Endothelial cell of umbilical vein (primary cell): Measurements from ENCODE around the gene RAB1A. TPM values are rescaled to one million over a fixed set of nuclear protein-coding genes. Genes with fewer than 3 reads are reported as not detected.

Experiments
- BruUV-seq: library from RNA; stranded (reverse); fragments of 400-500 nt; replicated peaks from 2 replicates; lab custom pipeline; 2021; lab: Mats Ljungman, UMichigan
- CTCF ChIA-PET: fragments of 300-600, 350-600 bp; sonication (Branson Sonifier 250); formaldehyde crosslinking; loops from one replicate; lab custom pipeline; 2021; ENCODE audit warnings: antibody characterized with exemption, inconsistent platforms; lab: Charles Lee
- POLR2A ChIA-PET: fragments of 300-600, 350-600 bp; sonication (Branson Sonifier 250); formaldehyde crosslinking; loops from one replicate; lab custom pipeline; 2021; ENCODE audit warnings: antibody characterized with exemption, inconsistent platforms; lab: Charles Lee
- DNase-seq: peaks from one replicate; pipeline ENCODE4 v3.0.0-alpha.2; 2011; ENCODE audit warnings: low read depth, low spot score
- FAIRE-seq: peaks from 2 replicates; lab custom pipeline; 2011; peaks lifted over from hg19 to GRCh38; lab: Jason Lieb, UNC
- H2AFZ ChIP-seq: 2 replicates; pipeline ENCODE4 v1.6.0; 2012; ENCODE audit warnings: low read depth, low read length, control low read depth, inconsistent platforms
- H3K27ac ChIP-seq: 2 replicates; pipeline ENCODE4 v1.5.1; 2011; ENCODE audit warnings: low read depth, mild to moderate bottlenecking, control low read depth, low read length, moderate library complexity; ENCODE audit not compliant: insufficient read depth
- H3K27me3 ChIP-seq, 2 experiments: 2 replicates each; pipeline versions ENCODE4 v1.6.0 to v1.6.1; 2011; ENCODE audit warnings: low read length in 2 of 2, mixed read lengths in 1 of 2; ENCODE audit not compliant: control insufficient read depth in 2 of 2, insufficient read depth in 2 of 2
- H3K36me3 ChIP-seq, 2 experiments: 2 replicates in 1 of 2; 3 replicates in 1 of 2; pipeline ENCODE4 v1.5.1; 2011; ENCODE audit warnings: low read length in 2 of 2, mild to moderate bottlenecking in 1 of 2, moderate library complexity in 1 of 2; ENCODE audit not compliant: control insufficient read depth in 2 of 2, insufficient read depth in 2 of 2; ENCODE audit errors: extremely low read depth in 1 of 2
- H3K4me1 ChIP-seq: 3 replicates; pipeline ENCODE4 v1.5.1; 2011; ENCODE audit warnings: mild to moderate bottlenecking, low read length; ENCODE audit not compliant: control insufficient read depth, insufficient read depth; ENCODE audit errors: extremely low read depth
- H3K4me2 ChIP-seq: 2 replicates; pipeline ENCODE4 v1.6.1; 2011; ENCODE audit warnings: low read length, control low read depth, mixed read lengths; ENCODE audit not compliant: insufficient read depth
- H3K4me3 ChIP-seq, 3 experiments: fragments of 200-600 bp in 1 of 3; sonication (generic), shearing (Covaris generic) in 1 of 3; replicated peaks in 1 of 3; 2 replicates each; pipeline ENCODE4 v1.5.1; 2011 to 2016; ENCODE audit warnings: control low read depth in 3 of 3, low read length in 3 of 3, mild to moderate bottlenecking in 2 of 3, inconsistent platforms in 1 of 3, low read depth in 1 of 3, moderate library complexity in 1 of 3; ENCODE audit not compliant: insufficient read depth in 1 of 3
- H3K79me2 ChIP-seq: 2 replicates; pipeline ENCODE4 v1.6.0; 2012; ENCODE audit warnings: low read length, inconsistent platforms; ENCODE audit not compliant: control insufficient read depth, insufficient read depth
- H3K9ac ChIP-seq: replicated peaks from 2 replicates; pipeline ENCODE3; 2011; ENCODE audit warnings: low read length, control low read depth; ENCODE audit not compliant: insufficient read depth; ENCODE audit errors: extremely low read depth
- H3K9me1 ChIP-seq: replicated peaks from 3 replicates; pipeline ENCODE4 v1.6.0; 2011; ENCODE audit warnings: mild to moderate bottlenecking, low read length; ENCODE audit not compliant: control insufficient read depth, insufficient read depth; ENCODE audit errors: extremely low read depth
- H3K9me3 ChIP-seq: replicated peaks from 2 replicates; pipeline ENCODE4 v1.5.1; 2012; ENCODE audit warnings: low read length, inconsistent platforms; ENCODE audit not compliant: control insufficient read depth, insufficient read depth
- H4K20me1 ChIP-seq: replicated peaks from 2 replicates; pipeline ENCODE3; 2011; ENCODE audit warnings: mild to moderate bottlenecking, low read length; ENCODE audit not compliant: control insufficient read depth, insufficient read depth; ENCODE audit errors: extremely low read depth
- EZH2 ChIP-seq: IDR thresholded peaks from 2 replicates; pipeline ENCODE4 v1.6.1; 2012; ENCODE audit warnings: borderline replicate concordance, low read depth, mild to moderate bottlenecking, moderate library complexity, low read length, inconsistent platforms; ENCODE audit not compliant: severe bottlenecking
- FOS ChIP-seq: IDR thresholded peaks from 2 replicates; pipeline ENCODE4 v1.6.1; 2011; ENCODE audit warnings: mild to moderate bottlenecking, low read length, moderate library complexity, borderline replicate concordance; ENCODE audit not compliant: insufficient read depth
- GATA2 ChIP-seq: IDR thresholded peaks from 2 replicates; pipeline ENCODE4 v1.7.0; 2011; ENCODE audit warnings: low read depth, mild to moderate bottlenecking, moderate library complexity, mixed read lengths, low read length; ENCODE audit not compliant: insufficient read length, insufficient read depth
- JUN ChIP-seq: IDR thresholded peaks from 2 replicates; pipeline ENCODE4 v1.6.1; 2011; ENCODE audit warnings: borderline replicate concordance, low read depth; ENCODE audit not compliant: insufficient read length, insufficient read depth
- MYC ChIP-seq: IDR thresholded peaks from one replicate; pipeline ENCODE4 v1.6.1; 2011; ENCODE audit warnings: mild to moderate bottlenecking, low read depth, low read length
- POLR2A ChIP-seq: IDR thresholded peaks from 2 replicates; pipeline ENCODE4 v1.6.1; 2012; ENCODE audit warnings: low read depth, mild to moderate bottlenecking, control low read depth, low read length
- POLR2AphosphoS5 ChIP-seq: IDR thresholded peaks from 2 replicates; pipeline ENCODE4 v1.6.1; 2012; ENCODE audit warnings: low read depth, mild to moderate bottlenecking, control low read depth, low read length, moderate library complexity; ENCODE audit not compliant: insufficient read depth
- dilution Hi-C: fragments of 300-500 bp; cut with MboI; formaldehyde crosslinking; loops from one replicate; pipeline ENCODE4 v1.15.0; 2019; ENCODE audit warnings: low sequenced_read_pairs; ENCODE audit not compliant: extremely low pct_ligation_motif_present
- intact Hi-C: fragments of 100-400 bp; cut with micrococcal nuclease; formaldehyde crosslinking; loops from one replicate; pipeline ENCODE4 v1.10.0; 2022
- polyA plus RNA-seq, 4 experiments: library from polyadenylated mRNA; depleted of rRNA in 3 of 4; stranded (reverse) in 3 of 4; unstranded in 1 of 4; fragments of >200 nt; gene quantifications; 2 replicates each; pipeline versions ENCODE4 v1.2.1 to v1.2.3, GENCODE V29; 2011 to 2012; ENCODE audit warnings: missing spikeins in 1 of 4
- total RNA-seq: library from RNA; stranded (reverse); gene quantifications from 2 replicates; pipeline ENCODE4 v1.2.3, GENCODE V29; 2021
- TF ChIP-seq, protein P1 (sequence below), 2 donors: IDR thresholded peaks; 1 replicate in 1 of 2; 2 replicates in 1 of 2; pipeline ENCODE4 v1.5.1; 2011; ENCODE audit warnings: low read length in 2 of 2, mild to moderate bottlenecking in 2 of 2, moderate library complexity in 2 of 2, control low read depth in 1 of 2, inconsistent platforms in 1 of 2, low read depth in 1 of 2; ENCODE audit not compliant: insufficient read depth in 1 of 2; ENCODE audit errors: extremely low read depth in 1 of 2
- TF ChIP-seq, protein P2 (sequence below): IDR thresholded peaks from 2 replicates; pipeline ENCODE4 v1.6.1; 2011; ENCODE audit not compliant: insufficient read depth, insufficient read length

RAB1A gene
- total and polyA plus RNA-seq, 2 donors (not counting 3 experiments of a cell fraction or from before 2014, with no cell fraction given) = 121 to 176 TPM

DNA sequence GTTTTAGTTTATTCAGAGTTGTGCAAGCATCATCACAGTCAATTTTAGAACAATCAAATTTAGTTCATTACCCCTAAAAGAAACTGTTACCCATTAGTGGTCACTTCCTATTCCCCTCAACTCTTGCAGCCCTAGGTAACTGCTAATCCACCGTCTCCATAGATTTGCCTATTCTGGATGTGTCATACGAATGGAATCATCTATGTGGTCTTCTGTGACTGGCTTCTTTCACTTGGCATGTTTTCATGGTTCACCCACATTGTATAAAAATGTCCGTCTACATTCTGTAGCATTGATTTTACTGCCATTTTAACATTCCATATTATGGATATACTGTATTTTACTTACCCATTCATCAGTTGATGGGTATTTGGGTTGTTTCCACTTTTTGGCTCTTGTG lies 79.0 kb downstream of the RAB1A start:
- H3K4me1 ChIP-seq = no peaks in the 10 kb centered on the region
- H3K4me2 ChIP-seq = no peak overlapping the region
- H3K27me3 ChIP-seq = peaks cover 0 to 7% of the 10 kb centered on the region in 2 experiments
- no peaks in the 10 kb centered on the region for H3K9me3 ChIP-seq
- DNase-seq = no peak
- H3K36me3 ChIP-seq = no peaks in the 10 kb centered on the region
- BruUV-seq = no TSS peak
- no peaks in the 10 kb centered on the region for H4K20me1 ChIP-seq
- no peak for FAIRE-seq
- no peaks in the 10 kb centered on the region for H3K9me1 ChIP-seq
- H3K79me2 ChIP-seq = no peaks in the 10 kb centered on the region
- no peak overlapping the region for H3K4me3 ChIP-seq
- intact Hi-C loops (no loop called here), dilution Hi-C loops (no loop called here)
- H2AFZ ChIP-seq = no peak overlapping the region
- no peak overlapping the region for H3K27ac ChIP-seq
- ChIA-PET CTCF (no interaction called here), POLR2A (no interaction called here)
- TF ChIP-seq EZH2 = no peak
- TF ChIP-seq POLR2A = no peak
- TF ChIP-seq, protein P1, sequence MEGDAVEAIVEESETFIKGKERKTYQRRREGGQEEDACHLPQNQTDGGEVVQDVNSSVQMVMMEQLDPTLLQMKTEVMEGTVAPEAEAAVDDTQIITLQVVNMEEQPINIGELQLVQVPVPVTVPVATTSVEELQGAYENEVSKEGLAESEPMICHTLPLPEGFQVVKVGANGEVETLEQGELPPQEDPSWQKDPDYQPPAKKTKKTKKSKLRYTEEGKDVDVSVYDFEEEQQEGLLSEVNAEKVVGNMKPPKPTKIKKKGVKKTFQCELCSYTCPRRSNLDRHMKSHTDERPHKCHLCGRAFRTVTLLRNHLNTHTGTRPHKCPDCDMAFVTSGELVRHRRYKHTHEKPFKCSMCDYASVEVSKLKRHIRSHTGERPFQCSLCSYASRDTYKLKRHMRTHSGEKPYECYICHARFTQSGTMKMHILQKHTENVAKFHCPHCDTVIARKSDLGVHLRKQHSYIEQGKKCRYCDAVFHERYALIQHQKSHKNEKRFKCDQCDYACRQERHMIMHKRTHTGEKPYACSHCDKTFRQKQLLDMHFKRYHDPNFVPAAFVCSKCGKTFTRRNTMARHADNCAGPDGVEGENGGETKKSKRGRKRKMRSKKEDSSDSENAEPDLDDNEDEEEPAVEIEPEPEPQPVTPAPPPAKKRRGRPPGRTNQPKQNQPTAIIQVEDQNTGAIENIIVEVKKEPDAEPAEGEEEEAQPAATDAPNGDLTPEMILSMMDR (IDR thresholded peaks at IDR 0.05; ENCODE audit: extremely low read depth in 1 of 2, insufficient read depth in 1 of 2, low read depth in 1 of 2, low read length in 2 of 2) = no peak
- TF ChIP-seq POLR2AphosphoS5 = no peak
- no peak for TF ChIP-seq FOS
- TF ChIP-seq, protein P2, sequence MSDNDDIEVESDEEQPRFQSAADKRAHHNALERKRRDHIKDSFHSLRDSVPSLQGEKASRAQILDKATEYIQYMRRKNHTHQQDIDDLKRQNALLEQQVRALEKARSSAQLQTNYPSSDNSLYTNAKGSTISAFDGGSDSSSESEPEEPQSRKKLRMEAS = no peak
- no peak for TF ChIP-seq MYC
- no peak for TF ChIP-seq GATA2
- TF ChIP-seq JUN = no peak
- H3K9ac ChIP-seq = no peak overlapping the region
